ENCODE measurements around the gene TALDO1. TPM values are rescaled to one million over a fixed set of nuclear protein-coding genes. Genes with fewer than 3 reads are reported as not detected.

TALDO1 gene
- total RNA-seq, 1 experiment from 2014 or later, result 483 TPM

DNA sequence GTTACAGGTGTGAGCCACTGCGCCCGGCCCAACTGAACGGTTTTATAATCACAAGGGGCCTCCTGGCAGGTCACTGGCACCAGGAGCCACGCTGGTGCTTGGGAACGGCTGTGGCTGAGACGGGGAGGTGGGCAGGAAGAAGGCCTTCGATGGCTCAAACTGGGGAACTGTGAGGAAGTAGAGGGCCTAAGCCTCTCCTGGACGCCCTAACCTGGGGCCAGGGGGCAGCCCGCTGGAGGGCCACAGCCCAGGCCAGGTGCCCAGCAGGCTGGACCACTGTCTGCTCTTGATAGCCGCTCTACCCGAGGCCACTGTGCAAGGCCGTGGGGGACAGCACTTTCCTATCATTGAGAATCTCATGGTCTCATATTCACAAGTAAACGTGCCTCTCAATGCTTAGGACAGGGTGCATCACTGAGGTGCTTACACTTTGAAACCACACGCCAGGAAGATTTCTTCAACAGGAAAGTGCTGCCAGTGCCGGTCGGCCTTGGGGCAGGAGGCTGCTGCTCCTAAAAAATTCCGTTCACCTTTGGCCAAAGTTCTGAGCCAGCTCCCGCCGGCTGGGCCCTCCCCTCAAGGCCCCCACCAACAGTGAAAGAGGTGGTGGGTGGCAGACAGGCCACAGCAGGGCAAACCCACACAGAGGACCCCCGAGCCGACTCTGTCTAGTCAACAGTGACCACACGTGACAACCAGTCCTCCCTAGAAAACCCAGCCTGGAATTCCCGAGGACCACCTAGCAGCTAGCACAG lies 22.8 kb downstream of the TALDO1 start:
- DNase-seq (ENCODE audit: low spot score), result no peak

DNA sequence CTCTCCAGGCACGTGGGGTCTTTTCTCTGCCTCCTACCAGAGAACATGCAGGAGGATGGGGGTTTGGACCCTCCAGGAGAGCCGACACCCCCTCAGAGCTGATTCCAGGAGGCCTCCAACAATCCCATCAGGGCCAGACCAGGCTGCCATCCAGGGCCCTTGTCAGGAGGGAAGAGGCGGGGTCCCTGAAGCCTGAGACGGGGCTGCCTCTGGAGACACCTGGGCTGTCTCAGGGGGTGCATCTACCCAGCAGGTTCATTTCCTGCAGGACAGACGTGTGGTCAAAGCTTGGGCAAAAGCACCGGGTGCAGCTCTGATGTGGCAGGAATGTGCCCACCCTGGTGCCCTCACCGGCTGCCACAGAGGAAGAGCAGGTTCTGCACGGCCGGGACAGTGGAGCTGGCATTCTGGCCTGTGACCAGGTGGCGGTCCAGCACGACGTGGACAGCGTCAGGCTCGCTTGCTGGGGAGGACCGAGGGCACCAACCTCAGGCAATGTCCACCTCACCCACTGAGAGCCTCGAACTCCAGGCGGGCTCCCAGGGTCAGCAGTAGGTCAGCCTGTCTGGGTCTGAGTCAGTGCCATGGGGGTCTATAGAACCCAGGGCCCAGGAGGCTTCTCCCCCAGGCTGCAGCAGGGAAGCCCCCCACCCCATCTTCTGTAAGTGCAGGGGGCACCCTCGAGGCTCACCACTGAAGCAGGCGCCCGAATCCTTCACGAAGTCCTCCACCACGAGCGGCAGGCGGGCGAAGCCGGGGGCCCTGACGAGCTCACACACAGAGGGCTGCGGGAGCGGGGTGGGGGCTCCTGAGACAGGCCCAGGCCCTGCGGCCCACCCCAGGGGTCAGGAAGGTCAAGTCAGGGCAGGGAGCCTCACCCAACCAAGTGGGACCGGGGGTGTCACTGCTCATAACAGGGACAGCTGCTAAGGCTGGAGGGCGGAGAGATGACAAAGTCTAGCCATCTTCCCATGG lies 23.7 kb downstream of the TALDO1 start:
- no peak for DNase-seq (ENCODE audit: low spot score)

DNA sequence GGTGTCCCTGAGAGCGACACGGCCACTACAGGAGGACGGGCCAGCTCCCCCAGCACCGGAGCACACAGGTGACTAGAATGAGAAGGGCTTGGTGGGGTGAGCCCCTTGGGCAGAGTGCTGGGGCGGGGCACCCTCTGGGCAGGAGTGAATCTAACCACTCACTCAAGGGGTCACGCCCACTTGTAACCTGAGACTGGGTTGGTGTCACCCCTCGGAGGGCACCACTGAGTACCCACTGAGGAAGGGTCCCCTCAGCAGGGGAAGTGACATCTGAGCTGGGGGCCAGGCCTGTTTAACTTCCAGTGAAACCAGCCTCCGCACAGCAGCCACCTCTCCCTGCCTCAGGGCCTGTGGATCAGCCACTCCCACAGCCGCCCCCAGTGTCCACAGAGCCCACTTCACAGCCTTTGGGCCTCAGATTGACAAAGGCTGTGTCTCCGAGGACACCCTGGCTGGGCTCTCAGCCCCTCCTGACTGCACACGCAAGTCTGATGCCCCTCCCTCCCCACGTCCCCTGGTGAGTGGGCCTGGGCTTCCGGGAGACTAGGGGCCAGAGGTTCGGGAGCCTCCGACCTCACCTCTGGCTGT lies 24.4 kb downstream of the TALDO1 start:
- no peak for DNase-seq (ENCODE audit: low spot score)

DNA sequence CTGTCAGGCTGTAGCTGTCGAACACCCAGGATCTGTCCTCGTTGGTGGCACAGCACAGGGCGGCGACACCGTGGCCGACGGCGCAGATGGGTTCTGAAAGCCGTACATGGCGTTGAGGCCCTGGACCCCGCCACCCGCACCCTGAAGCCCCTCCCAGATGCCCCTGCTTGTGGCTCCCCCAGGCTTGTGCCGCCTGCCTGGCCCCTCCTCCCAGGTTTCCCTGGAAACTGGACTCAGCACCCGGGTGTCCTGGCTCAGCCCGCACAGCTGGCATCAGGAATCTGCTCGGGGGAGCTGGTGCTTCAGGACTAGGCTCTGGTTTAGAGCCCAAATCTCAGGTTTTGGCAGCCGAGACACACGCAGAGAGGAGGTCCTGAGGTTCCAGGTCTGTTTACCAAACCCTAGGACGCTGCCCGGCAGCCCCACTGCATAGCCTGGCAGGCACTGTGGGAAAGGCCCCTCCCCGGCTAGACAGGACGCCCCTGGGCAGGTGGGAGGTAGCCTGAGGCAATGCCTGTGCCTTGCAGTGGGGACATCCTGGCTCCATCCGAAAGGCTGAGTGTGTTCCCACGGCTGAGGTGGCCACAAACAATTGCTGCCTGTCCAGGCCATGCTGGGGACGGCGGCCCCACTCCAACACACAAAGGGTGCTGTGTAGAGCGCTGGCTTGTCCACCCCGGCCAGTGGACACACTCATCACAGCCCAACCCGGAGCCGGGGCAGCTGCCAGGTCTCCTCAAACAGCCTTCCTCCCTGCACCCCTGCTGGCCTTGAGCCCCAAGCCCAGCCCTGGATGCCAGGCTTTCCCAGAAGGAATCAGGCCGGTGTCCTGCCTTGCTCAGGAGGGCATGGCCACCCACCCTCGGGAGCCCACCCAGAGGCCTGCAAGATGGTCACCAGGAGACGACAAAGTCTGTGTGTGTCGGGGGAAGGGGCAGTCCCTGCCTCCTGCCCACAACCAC lies 25.4 kb downstream of the TALDO1 start:
- DNase-seq (ENCODE audit: low spot score), result no peak

DNA sequence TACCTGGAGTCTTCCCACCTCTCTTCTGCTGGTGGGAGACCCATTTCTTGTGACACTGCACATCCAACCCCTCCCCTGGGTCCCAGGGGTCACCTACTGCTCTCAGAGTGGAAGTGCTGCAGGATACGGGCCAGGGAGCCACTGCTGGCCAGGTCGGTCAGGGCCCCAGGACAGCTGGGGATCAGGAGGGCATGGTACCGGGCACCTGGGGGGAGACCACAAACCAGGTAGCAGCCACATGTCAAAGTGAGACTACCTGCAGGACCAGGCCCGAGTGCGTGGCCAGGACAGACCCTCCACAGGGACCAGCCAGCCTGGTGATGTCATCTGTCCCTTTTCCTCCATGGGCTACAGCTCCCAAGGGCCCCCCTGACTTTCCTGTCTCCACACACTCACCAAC lies 26.2 kb downstream of the TALDO1 start:
- DNase-seq (ENCODE audit: low spot score), result no peak

DNA sequence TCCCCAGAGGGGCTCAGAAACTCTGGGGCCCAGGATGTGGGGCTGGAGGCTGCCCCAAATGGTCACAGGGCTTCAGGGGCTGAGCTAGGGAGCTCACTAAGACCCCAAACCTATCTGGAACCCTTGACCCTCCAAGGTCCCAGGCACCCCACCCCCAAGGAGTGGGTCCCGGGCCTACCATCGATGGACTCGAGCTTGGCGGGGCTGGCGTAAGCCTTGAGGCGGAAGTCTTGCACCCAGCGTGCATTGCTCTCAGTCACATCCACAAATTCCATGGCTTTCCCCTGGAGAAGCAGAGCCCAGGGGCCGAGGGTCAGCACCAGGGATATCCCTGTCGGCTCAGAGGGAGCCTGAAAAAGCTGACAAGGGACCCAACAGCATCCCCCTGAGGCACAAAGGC lies 26.6 kb downstream of the TALDO1 start:
- no peak for DNase-seq (ENCODE audit: low spot score)

DNA sequence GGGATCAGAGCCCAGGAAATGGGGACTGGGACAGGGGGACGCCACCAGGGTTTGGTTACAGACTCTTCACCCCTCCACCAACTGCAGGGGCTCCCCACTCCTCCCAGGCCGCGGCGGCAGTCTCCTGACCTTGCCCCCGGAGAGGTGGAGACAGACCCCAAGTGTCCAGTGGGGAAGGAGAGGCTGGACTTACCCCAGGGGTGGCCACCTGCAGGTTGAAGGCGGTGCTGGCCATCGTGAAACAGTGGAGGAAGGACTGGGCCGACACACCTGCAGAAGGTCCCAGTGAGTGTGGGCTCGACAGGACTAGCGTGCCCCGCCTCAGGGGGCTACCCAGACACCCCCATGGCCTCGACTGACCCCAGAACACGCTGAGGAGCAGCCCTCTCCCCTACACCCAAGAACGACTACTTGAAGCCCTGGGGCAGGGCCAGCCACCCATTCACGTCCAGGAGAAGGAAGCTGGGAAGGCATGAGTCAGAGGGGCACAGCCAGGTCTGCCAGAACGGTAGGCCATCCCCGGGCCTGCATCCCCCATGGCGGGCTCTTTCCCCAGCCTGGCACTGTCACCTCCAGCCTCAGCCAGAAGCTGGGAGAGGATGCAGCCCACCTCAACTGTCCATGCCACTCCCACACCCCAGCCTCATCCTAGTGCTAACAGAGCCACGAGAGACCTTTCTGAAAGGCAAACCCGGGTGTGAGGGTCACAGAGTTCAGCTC lies 27.8 kb downstream of the TALDO1 start:
- peak; percentile 66 for DNase-seq (ENCODE audit: low spot score)

DNA sequence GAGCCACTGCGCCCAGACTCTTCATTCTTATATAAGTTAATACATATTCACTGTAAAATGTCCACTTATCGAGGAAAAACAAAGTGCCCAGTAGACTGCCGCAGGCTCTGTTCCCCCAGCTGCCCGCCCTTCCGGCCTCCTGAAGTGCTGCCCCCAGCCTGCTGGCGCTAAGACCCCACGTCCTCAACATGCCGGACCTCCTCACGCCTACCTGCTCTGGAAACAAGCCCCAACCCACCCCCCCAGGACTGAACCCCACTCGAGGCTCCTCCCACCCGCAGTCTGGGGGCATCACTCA lies 28.9 kb downstream of the TALDO1 start:
- no peak for DNase-seq (ENCODE audit: low spot score)

DNA sequence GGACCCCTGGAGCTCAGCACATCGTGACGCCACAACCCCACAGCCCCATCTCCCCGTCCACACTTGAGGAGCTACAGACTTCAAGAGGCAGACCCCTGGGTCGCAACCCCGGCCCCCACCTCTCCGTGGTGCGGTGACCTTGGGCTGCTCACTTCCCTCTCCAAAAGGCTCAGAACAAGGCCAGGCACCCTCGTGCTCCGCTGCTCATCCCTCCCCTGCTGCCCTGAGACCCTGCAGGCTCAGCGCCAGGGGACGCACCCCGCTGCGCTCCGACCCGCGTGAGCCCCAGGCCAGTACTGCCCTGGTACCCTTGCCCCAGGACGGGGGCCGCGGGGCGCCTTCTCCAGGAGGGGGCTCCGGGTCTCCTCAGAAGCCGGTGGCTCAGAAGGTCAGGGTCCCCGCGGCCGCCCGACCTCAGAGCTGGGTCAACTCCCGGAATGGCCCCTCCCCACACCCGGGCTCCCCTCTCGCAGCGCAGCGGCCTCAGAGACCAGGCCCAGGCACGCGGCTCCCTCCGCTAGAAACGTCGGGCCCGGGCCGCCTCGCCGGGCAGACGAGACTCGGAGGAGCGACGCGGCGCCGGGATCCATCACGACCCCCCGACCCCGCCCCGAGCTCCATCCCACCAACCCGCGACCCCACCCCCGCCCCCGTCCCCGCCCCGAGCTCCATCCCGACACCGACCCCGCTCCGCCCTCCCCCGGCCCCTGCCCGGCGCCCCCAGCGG lies 29.5 kb downstream of the TALDO1 start:
- no peak for DNase-seq (ENCODE audit: low spot score)

DNA sequence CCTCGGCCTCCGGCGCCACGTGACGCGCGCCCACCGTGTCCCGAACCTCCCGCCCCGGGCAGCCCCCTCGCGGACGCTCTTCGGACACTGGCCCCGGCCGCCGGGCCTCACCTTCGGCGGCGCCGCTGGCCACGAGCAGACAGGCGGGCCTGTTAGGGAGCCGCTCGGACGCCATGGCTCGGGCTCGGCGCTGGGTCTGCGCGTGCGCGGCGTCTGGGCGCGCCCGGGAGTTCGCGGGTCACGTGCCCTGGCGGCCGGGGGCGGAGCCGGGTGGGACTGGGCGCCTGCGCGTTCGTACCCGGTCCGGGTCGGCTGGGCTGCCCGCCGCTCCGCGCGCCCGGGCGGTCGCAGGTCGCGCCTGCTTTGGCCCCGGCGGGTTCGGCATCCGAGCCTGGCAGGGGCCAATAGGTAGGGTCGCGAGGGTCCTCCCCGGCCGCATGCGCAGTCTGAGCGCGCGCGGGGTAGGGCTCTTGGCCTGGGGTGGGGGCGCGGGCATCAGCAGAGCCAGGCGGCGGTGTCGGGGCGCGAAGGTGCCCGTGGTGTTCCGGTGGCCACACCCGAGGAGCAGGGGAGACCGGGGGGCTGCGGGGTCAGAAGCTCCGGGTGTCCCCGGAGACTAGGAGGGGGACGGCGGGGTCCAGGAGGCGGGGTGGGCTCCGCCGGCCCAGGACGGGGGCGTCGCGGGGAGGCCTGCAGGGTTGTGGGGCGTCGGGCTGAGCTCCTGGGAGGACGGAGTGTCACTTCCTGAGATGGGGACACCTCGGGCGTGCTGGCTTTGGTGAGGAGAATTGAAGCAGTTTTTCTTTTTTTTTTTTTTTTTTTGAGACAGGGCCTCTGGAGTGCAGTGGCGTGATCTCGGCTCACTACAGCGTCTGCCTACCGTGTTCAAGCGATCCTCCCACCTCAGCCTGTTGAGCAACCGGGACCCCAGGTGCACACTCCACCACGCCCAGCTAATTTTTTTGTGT lies 30.3 kb downstream of the TALDO1 start, which contains the start of gene GATD1:
Gene GATD1 (minus strand): TSS at position 200 of the 968 bp plus-strand sequence. CDS start 25 bp downstream, at position 175.
- peak; percentile 77 for DNase-seq (ENCODE audit: low spot score)

DNA sequence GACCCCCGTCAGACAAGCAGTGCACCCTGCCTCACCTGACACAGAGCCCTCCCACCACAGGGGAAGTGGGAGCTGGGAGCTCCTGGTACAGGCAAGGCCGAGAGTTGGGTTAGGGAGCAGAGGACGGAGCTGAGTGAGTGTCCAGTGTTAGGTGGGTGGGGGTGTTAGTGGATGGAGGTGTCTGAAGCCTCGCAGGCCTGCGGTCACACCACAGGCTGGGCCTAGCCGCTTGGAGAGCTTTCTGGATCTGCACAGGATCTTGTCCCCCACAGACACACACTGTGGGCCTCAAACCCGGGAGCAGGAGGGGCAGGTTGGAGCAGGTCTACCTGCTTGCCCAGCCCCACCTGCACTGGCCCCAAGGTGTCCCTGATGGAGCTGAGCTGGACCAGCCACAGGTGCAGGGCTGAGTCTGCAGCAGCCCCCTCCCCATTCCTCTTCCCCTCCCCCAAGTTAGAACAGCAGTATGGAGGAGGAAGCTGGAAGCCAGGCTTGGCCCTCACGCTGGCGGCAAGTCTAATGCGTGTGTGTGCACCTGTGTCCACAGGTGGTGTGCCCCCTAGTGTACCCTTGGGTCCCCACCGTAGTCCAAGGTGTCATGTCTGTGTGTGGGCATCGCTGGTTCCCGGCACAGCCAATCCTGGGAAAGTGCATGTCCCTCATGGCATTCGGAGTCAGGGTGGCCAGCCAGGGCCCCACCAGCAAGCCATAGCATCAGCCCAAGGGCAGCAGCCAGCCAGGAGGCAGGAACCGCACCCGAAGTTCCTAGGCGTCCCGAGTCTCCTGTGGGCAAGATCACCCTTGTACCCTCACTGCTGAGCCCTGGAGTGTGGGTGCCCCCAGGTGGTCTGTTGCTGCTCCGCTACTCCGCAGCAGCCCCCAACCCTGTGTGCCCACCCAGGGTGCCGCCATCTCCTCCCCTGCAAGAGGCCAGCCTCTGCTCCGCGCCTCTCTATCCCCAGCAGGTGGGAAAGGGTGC lies 32.0 kb downstream of the TALDO1 start:
- no peak for DNase-seq (ENCODE audit: low spot score)

DNA sequence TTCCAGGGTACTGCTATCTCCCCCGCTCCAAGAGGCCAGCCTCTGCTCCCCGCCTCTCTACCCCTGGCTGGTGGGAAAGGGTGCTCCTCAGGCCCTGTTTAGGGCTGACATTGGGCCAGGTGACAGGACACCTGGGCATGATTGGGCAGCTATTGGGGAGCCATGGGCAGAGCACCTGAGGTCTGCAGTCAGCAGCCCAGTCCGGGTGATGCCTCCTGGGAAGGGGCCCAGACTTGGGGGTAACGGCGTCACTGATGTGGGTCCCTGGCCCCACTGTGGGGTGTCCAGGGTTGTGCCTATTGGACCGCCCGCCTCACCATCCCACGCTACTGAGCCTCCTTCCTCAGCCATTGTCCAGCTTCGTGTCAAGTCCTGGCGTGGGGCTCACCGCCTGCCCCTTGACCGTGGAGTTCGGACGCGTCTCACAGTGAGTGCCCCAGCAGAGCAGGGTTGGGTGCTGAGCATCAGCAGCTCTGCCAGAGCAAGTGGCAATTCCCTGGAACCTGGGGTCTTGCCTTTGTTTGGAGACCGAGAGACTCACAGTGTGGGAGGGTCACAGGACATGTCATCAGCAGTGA lies 32.8 kb downstream of the TALDO1 start:
- no peak for DNase-seq (ENCODE audit: low spot score)

DNA sequence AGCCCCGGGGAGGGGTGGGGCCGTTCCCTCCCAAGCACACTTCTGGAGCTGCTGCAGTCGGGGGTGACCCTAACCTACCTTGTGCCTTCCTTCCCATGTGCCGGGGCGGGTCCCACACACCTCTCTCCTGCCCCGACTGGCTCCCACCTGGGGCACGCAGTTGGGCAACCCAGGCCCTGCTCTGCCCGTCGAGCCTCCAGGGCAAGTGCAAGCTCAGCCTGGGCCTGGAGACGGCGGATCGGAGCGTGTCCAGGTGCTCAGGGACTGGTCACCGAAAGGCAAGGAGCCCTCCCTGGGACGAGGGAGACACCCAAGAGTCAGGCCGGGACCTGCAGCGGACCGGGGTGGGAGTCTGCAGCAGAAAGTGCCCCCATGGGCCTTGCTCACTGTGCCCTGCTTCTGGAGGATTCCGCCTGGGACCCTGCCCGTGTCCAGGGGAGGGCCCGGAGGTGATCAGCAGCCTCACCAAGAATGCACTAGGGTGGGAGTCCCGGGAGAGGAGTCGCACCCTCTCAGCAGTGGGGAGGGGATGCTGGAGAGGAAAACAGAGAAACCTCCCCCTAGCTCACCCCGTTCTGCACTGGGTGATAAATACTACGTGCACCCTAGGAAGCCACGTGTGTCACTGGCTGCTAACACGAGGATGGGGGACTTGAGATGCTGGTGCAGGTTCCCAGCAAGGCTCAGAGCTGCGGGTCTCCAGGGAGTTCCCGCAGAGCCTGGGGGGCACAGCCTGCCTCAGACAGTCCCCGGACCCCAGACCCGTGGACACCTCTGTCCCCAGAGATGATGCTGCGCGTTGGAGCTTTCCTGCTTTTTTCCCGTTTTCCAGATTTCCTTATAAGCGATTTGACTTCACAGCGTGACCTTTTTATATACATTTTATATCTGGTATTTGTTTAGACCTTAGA lies 35.3 kb downstream of the TALDO1 start:
- no peak for DNase-seq (ENCODE audit: low spot score)

DNA sequence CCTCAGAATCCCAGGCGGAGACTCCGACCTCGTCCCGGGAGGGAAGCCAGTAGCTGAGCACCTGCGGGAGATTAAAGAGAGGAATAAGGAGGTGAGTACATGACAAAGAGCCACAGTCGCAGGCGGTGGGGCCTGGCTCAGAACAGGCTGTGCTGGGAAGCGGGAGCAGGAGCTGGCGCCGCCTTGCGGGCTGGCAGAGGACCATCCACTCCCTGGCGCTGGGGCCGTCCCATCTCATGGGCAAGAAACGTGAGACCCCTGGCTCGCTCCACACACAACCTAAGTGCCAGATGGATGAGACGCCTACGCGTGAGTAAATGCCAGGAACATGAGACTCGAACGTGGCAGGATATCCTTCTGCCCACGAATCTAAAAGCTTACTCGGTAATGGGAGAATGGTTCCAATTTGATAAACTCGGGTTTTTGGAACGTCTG lies 36.3 kb downstream of the TALDO1 start:
- no peak for DNase-seq (ENCODE audit: low spot score)

DNA sequence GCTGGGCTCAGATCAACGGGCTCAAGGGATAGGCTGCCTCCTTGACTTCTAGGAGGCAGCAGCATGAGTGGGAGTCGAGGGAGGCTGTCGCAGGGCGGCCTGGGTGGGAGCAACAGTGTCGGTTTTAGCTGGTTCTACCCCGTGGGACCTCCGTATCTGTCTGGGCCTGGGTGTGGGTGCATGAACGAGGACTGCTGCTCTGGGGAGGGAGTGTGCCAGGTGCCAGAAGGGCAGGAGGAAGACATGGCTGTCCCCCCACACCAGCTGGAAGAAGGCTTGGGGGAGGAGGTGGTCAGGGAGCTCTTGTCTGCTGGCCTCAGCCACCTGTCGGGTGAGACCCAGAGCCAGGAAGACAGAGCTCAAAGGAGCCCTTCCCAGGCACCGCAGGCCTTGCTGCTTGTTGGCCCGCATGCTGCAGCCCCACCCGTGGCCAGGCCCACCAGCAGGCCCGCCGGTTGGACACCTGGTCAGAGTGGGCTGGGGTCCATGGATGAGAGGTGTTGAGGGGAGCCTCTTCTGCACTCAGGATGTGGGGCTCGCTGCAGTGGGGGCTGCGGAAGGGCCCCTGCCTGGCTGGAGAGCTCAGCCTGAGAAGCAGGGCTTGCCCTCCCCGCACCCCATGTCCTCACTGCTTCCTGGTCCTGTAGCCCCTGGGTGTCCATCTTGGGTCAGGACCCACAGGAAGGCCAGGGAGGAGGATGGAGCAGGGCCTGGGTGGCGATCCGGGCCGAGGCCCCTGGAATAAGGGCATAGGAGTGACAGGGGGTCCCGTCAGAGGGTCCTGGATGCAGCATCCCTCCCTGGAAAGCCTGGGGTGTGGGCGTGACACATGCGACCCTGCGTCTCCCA lies 39.2 kb downstream of the TALDO1 start:
- no peak for DNase-seq (ENCODE audit: low spot score)

All from A172 (cell line).